HG03460 (cell line): ENCODE results near the gene IMPDH2.

Experiments used
- ATAC-seq: cut with Tn5 transposase; IDR thresholded peaks from one replicate; pipeline ENCODE4 v1.9.1; 2021; ENCODE audit not compliant: unreplicated experiment

The IMPDH2 gene

DNA sequence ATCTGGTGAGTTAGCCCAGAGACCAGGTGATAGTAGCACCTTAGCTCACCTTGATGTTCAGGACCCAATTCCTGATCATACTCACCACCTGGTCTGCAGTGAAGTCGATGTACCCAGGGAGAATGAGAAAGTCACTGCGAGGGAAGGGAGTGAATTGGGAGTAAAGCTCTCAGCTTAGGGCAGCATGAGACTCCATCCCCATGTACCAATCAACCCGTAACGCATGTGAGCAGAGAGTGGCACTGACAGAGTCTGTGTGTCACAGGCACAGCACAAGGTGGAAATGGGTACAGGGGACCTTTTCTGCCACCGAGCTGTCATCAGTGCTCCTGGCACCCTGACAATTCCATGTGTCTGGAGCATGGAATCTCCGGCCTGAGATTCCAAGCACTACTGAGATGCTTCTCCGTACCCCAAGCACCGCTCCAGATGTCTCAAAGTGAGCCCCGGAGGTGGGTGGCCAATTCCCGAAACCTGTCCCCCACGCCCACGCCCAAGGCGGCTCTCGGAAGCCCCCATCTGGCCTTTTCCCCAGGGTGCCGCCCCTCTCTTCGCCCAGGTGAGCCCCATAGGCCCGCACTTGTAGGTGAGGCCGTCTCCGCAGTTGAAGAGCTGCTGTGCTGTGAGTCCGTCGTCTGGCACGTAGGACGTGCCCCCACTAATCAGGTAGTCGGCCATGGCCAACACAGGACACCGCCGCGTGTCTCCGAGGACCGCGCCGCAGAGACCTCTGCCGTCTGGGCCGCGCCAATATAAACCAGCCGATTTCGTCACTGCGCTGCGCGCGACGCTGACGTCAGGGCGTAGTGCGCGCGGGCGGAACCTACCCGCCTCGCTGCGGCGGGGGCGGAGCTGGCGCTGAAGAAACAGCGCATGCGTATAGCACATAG, at the start of gene IMPDH2:
Gene IMPDH2, minus strand, starts transcription at position 726 of the 890 bp plus-strand sequence. Its CDS starts 48 bp downstream, at position 678.
- peak; percentile 87 for ATAC-seq

DNA sequence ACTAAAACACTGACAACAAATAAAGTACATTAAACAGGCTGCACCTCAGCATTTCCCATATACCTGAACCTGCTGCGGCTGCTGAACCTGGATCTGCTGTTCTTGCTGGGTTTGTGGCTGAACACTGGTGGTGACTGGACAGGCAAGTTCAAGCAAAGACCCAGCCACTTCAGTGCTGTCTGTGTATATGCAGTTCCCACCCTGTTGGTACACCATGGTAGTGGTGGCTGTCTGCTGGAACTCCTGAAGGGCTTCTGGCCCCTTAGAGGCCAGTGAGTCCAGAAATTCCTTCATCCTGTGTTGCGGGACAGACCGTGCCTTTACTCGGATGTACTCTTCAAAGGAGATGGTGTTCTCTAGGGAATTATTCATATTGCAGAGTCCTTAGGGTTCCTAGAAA, 47.4 kb upstream of the IMPDH2 start:
- ATAC-seq, result no peak

DNA sequence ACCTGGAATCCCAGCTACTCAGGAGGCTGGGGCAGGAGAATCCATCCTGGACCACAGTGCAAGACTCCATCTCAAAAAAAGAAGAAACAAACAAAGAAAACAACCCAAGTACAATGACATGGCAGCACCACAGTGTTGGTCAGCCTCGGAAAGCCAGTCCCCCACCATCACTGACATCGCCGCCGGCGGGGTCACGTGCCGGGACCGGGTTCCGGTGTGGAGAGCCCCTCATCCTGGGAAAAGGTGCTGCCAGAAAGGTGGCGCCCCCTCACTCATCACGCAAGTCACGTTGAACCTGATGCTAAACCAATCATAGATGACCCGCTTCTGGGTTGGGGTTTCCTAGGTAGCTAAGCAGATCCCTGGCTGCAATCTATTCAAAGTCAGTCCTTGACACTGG, 46.9 kb upstream of the IMPDH2 start:
- no peak for ATAC-seq

DNA sequence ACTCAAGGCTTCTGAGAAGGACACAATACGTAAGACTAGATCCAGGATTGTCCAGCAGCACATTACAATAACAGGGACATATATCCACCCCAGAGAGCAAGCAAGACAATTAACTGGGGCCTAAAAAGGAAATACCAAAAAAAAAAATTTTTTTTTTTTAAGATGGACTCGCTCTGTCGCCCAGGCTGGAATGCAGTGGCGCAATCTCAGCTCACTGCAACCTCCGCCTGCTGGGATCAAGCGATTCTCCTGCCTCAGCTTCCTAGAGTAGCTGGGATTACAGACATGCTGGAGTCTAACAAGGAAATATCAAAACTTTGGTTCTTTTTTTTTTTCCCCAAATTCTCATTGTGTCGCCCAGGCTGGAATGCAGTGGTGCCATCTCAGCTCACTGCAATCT, 28.8 kb upstream of the IMPDH2 start:
- no peak for ATAC-seq

DNA sequence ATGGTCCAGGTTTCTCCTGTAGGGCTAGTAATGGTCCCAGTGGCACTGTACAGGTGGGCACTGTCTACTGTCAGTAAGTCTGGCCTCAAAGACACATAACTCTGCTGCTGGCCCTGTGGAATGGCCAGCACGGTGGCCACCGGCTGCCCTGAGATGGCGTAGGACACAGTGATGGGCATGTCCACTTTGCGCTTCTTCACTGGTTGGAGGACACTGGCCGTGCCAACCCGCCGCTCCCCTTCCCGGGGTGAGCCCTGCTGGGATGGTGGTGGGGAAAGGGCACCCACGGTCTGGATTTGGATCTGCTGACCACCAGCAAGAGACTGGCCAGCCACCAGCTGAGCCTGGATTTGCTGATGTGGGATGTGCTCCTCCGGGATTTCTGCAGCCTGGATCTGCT, 28.1 kb upstream of the IMPDH2 start:
- ATAC-seq, result no peak

DNA sequence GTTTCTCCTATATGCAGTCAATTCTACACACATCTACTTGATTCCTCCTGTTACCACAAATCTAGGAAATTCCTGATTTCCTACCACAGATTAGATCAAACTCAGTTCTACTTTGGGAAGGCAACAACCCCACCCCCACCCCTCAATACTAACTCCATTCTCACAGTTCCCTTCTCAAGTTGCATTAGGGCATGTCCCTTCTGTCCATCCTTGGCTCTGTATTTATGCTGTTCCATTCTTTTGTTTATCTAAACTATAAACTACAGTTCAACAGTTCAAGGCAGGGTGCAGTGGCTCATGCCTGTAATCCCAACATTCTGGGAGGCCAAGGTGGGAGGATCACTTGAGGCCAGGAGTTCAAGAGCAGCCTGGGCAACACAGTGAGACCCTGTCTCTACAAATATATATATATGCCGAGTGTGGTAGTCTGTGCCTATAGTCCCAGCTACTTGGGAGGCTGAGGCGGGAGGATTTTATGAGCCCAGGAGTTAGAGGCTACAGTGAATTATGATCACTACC, 25.2 kb upstream of the IMPDH2 start:
- no peak for ATAC-seq

DNA sequence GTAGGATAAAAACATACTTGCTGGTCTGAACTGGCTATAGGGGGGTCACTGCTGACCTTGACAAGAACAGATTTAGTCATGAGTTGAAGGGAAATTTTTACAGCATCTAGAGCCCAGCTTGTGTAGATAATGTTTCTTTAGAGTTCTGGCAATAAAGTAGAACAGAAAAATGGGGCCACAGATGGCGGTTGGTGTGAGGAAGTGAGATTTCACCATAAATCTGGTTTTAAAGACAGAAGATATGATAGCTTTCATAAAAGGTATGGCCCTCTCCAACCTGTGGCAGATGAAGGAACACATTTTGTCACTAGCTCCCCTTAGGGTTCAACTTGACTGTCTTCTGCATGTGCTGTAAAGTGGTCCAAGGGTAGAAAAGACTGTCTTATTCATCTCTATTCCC, 24.3 kb upstream of the IMPDH2 start:
- ATAC-seq, result no peak

DNA sequence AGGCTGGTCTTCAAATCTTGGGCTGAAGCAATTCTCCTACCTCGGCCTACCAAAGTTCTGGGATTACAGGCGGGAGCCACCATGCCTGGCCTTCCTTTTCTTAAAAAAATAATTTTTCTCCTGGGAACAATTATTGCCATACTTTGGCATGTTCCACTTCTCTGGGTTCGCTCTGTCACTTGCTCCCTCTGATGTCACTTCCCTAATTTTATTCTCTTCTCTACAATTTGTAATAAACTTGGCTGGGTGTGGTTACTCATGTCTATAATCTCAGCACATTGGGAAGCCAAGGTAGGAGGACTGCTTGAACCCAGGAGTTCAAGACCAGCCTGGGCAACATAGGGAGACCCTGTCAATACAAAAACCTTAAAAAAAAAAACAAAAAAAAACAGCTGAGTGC, 6.1 kb upstream of the IMPDH2 start:
- ATAC-seq, result no peak

DNA sequence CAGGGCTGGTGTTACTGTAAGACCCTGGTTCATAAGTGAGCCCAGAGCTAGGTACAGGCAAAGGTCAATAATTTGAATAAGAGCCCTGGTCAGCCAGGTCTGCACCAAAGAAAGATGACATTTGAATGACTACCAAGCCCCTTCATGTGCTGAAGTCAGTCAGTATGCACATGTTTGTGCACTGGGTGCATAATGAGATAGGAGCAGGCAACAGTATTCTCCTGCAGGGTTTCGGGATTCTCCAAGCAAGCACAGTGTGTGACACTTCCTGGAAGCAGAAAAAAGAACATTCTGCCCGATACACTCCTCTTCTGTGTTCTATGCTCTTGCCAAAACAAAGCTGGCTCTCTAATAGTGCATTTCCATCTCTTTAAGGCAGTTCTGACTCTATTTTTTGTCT, 5.5 kb upstream of the IMPDH2 start:
- ATAC-seq, result no peak

DNA sequence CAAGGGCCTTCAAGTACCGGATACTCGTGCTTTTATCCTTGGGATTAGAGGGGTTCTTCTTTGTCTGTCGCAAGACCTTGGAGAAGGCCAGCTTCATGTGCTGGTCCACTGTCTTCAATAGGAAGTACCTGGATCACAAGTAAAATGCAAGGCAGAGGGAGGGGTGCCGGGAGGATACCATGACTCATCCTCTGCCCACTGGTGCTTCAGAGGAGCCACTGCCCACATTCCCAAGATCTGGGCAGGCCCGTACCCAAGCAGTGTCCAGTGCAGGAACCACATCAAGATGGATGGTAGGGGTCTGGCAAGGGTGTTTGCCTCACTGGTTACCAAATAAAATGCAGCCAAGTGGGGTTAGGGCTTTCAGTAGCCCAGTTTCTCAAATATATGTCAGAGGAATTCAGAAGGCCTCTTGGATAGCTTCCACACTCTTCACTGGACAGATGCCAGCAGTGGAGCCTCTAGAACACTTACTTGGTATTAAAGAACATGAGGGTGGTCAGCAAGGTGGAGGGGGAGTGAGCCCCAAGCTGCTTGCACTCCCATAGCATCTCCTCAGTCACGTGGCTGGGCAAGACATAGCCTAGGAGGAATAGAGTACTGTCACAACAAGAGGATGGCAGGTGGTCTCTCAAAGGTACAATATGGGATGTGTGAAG, 3.6 kb upstream of the IMPDH2 start:
- no peak for ATAC-seq

DNA sequence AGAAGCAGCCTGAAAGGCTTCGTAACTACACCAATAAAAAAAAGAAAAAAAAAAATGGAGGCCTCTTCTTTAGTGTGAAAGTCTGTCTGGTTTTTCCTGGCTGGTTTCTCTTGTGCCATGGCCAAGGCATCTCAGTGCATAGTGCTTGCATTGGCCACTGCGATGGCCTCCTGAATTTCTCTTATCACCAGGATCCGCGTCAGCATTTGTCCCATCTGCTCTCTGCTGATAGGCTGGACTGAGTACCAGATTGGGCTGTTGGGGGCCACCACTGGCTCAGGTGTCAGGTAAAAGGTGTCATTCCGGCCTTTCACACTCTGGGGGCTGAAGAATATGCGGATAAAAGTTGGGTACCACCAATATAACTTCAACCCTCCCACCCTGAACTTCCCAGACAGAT, 1.1 kb upstream of the IMPDH2 start:
- ATAC-seq, result no peak

DNA sequence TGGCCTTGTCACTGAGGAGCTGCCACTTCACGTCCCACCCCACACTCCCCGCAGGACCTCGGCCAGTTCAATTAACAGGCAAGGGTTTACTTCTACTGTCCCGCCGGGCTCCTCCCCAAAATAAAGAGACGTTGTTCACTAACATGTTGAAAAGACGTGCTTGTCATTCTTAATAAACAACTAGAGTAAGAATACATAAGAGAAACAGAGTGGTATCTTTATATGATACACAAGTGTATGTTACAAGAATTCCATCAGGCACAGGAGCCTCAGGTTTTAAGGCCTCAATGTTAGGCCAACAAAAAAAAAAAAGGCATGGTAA, 326 bp upstream of the IMPDH2 start:
- no peak for ATAC-seq

DNA sequence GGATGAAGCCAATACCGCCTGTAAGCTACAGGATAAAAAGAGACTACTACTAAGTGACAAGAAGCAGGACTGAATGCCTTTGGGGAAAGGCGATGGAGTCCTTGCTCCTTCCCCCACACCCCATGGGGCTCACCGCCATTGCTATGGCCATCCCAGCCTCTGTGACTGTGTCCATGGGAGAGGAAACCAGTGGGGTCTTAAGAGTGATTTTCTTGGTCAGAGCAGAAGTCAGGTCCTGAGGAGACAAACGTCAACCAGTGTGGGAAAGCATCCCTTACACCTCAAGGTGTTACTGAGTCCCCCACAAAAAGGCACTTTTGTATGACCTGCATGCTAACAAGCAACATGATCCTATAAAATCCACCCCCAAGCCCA, 913 bp downstream of the IMPDH2 start:
- no peak for ATAC-seq

DNA sequence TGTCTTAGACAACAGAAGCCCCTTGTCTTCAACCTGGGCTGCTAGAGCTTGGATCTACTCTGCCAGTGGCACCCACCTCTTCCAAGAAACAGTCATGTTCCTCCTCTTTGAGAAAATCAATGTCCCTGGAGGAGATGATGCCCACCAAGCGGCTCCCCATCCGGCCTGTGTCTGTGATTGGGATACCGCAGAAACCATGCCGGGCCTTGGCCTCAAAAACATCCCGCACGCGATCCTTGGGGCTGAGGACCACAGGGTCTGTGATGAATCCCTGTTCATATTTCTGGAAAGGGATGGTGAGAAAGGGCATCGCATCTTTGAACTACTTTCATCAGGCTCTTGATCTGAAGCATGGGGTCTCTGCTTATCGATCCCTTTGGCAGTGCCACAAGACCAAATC, 1.6 kb downstream of the IMPDH2 start:
- ATAC-seq, result no peak

DNA sequence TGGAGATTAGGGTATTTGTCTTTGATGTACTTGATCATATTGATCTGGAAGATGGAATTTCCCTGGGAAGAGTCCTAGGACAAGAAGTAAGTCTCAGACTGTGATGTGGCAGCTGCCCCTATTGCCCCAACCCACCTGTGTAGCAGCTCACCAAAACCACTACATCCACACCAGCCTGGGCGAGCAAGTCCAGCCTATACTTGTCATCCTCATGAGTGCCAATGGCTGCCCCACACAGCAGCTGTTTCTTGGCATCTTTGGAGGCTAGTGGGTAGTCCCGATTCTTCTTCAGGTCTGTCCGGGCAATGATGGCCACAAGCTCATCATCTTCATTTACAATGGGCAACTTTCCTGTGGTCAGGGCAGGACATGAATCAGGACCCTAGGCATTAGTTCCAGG, 2.7 kb downstream of the IMPDH2 start:
- no peak for ATAC-seq

DNA sequence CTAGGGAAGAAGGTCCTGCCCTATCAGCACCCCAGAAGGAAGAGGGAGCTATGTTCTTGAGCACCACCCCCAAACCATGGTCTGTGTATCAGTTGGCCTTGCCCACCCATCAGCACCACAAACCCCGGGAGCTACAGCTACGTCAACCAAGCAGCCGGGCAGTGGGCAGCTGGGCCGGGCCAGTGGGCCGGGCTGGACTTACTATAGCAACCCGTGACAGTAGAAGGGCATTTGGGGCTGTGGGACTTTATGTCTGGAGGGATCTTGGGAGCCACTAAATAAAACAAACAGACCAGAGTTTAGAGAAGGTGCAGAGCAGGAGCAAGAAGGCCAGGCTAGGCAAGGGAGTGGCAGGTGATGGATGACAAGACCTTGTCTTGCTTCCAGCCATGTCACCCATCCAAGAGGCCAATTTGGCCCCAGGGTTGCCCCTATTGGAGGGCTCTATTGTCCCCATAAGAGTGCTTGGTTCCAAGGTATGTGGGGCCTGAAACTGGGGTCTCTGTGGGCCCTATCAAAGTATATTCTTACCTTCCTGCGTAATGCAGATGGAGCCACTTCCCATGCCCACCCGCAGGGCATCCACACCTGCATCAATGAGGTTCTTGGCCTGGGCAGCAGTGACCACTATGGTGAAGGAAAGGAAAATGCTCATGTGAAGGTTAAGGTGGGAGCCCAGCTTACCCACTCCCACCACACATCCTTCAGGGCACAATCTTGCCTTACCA, 3.2 kb downstream of the IMPDH2 start:
- no peak for ATAC-seq

DNA sequence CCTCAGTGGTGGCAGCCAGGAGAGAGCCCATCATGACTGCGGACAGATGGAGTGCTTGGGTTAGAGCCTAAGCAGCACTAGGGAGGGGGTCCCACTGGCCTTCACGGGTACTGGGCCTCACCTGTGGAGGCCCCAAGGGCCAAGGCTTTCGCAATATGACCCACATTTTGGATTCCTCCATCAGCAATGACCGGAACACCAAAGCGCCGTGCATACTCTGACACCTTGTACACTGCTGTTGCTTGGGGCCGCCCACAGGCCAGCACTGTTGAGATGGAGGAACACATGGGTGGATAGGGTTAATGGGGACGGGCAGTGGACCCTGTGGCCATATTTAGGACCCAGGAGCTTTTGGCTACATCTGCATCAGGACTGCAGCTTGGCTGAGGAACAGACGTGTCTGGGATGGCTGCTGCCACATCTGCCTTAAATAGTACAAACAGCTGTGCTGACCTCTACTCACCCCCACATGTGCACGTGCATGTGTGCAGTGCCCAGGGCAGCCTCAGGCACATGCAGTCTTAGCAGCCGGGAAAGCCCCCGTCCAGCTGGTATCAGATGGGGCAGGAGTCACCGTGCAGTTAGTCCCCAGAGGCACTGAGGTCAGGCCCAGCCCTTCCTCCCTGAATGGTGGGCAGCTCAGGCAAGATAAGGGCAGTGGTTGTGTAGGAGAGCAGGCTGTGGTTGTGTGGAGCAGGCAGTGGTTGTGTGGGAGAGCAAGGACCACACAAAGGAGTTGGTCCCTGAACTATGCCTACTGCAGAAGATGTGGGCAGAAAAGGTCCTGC, 4.0 kb downstream of the IMPDH2 start:
- no peak for ATAC-seq

DNA sequence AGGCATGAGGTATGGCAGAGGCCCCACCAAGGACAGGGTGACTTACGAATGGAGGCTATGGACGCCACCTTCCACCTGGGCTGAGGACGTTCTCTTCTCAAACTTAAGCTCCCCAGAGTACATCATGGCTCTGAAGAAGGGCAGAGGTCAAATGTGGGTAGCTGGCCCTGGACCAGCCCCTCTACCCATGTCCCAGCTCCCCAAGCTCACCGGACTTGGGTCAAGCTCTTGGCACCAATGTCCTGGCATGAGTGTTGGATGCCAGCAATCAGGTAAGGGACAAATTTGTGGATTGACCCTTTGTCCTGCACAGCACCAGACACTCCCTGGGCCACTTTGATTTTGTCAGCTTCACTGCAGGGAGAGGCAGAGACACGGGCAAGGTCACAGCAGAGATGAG, 4.7 kb downstream of the IMPDH2 start:
- no peak for ATAC-seq

DNA sequence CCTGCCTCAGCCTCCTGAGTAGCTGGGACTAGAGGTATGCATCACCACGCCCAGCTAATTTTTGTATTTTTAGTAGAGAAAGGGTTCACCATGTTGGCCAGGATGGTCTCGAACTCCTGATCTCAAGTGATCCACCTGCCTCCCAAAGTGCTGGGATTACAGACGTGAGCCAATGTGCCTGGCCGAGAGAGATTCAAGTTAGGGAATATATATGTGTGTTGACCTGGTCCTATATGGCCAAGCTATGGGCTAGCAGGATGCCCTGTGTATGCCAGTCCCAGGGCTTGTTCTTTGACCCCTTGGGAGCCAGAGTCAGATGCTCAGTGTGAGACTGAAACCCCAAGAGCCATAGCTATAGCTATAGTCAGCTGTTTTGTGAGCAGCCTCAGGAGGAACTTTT, 5.4 kb downstream of the IMPDH2 start:
- no peak for ATAC-seq

DNA sequence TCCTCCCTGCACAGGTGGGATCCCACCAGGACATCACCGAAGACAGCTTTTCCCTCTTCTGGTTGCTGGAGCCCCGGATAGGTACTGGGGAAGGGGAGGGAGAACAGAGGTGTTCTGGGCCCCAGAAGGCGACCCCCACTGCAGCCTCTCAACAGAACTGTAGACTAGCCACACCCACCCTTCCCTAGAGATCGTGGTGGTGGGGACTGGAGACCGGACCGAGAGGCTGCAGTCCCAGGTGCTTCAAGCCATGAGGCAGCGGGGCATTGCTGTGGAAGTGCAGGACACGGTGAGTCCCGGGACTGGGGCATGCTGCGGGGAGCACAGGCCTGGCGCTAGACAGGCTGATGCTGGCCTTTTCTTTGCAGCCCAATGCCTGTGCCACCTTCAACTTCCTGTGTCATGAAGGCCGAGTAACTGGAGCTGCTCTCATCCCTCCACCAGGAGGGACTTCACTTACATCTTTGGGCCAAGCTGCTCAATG, 6.5 kb downstream of the IMPDH2 start:
- no peak for ATAC-seq
